Hepatic stellate cell (primary cell): ENCODE data around the gene FBN2.
"Not testable (repeated sequence)": the region's sequence is repeated elsewhere in the genome, so short reads cannot be mapped to it uniquely, and the experiment has no call there.

Experiments
- DNase-seq: peaks from one replicate; pipeline ENCODE4 v3.0.0; 2011; ENCODE audit warnings: low spot score

The FBN2 gene

DNA sequence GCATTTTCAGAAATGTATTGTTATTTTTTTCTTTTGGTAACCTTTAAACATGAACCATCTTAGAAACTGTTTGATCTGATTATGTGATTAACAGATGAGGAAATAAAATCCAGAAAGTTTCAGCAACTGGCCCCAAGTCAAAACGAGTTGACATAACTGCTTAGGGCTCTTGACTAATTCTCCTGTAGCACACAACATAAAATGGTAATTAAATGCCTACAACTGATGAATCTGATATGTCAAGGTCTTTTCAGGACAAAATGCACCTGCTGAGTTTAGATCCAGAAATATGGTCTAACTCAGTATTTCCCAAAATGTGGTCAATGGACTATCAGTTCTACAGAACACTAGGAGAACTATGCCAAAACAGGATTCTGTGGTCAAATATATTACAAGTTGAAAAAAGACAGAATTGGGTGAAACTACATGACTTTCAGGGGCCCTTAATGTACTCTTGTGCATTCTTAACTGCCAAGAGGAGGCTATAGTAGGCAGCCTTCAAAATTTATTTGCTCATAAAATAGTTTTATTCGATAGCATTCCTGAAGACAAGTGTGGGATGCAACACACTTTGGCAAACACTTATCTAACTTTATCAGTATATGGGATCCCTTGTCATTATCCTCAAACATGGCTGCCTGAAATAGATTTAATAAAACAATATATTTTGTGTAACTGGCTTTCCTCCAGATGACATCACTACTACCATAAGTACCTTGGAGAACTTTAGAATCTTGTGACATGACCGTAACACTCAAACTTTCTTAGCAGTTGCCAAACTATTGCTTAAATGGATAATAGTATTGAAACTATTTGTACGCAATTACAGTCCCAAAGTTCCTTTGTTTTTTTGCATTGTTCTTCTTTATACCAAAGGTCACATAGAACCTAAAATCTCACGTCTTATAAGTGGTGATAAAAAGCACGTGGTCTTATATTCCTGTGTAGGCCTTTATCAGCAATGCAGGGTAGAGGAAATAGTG lies 59.4 kb downstream of the FBN2 start:
- DNase-seq, result no peak

DNA sequence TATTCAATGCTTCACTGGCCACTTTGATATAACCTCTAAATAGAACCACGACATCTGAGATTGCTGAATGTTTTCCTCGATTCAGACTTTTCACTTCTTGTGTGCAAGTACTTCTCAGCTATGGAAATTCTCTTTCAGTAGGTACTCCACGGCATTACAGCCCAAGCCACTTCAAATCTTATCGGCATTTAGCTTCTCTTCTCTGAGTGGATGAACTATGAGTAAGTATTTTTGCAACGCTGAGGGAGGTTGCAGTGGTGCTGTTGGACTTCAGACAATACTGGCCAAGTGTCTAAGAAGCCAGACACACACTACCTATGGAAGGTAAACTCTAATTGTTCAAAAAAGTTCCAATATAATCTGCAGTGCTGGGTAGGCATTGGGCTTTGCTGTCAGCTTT lies 60.1 kb downstream of the FBN2 start:
- DNase-seq, result no peak

- no peak for DNase-seq
These were observed 62.4 kb downstream of the FBN2 start for GRCh38 chr5:128475693-128476092.

- DNase-seq, result no peak
These were observed 65.1 kb downstream of the FBN2 start for GRCh38 chr5:128472919-128473318.

DNA sequence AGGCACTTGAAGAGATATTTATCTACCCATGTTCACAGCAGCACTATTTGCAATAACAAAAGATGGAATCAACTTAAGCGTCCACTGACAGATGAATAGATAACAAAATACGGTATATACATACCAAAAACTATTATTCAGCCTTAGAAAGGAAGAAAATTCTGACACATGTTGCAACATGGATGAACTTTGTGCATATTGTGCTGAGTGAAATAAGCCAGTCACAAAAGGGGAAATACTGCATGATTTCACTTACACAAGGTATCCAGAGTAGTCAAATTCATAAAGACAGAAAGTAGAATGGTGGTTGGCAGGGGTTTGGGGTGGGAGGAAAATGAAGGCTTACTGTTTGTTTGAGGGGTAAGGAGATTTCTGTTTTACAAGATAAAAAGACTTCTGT lies 66.0 kb downstream of the FBN2 start:
- no peak for DNase-seq

- DNase-seq, result no peak
These were observed 67.4 kb downstream of the FBN2 start for GRCh38 chr5:128470663-128471062.

DNA sequence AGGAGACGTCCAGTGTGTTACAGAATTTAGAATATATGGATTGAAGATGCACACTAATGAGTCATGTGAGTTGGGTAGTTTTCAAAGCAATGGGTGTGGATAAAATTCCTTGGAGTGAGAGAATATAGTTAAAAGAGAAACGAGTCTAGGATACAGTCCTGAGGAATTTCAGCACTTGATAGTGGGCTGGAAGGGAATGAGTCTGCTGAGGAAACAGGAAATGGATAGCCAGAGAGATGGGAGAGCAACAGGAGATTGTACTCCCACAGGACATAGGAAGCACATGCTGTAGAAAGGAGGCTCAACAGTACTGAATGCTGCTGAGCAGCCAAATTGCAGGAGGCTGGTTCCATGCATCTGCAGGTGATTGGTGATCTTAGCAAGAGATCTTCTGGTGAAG lies 68.1 kb downstream of the FBN2 start:
- peak; percentile 2 for DNase-seq

DNA sequence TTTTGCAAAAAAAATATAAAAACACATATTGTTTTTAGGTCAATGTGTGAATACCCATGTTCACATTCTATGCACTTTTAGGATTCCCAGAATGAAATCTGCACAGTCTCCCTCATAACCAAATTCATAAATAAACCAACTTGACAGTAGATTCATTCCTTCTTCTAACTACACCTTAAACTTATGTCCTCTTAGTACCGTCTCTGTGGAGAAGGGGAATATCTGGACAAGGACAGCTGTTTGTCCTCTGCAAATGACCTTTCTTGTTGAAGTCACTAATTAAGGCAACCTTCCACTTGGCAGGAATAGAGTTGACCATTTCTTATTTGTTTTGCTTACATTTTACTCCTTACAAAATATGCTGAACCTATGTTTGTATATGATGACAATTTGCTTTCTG lies 71.1 kb downstream of the FBN2 start:
- no peak for DNase-seq

GRCh38 chr5:128466554-128466953 lies 71.5 kb downstream of the FBN2 start:
- no peak for DNase-seq

DNA sequence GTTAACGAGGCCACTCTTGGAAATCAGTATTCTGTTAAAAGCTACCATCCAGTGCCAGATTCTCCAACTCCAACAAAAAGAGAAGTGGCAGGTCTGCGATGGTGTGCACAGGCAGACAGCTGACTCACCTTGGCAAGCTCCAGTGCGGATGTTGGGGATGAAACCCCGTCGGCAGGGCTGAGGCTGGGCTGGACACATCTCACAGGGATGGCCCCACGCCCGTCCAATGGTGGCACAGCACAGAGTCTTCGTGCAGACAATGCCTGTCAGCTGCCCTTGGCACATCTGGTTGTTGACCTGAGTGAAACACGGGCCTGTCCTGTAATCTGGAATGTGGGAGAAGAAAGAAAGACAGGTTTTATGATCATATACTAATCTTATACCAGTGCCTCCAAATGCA lies 73.4 kb downstream of the FBN2 start:
- no peak for DNase-seq

DNA sequence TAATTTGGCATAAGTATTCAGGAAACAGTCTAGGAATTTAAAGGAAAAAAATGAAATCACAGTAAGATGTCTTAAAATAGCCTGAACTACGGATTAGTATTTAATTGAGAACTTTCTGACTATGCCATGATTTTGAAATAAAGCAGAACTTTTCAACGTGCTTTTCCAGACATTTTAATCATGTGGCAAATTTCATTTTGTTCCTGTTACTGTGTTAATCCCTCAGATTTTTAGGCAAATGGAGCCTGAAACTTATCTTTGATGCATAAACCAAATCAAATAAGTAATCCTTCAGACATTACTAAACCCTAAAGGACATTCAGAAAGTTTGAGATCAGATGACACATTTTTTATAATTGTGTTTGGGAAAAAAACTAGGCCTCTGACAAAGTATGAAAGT lies 75.7 kb downstream of the FBN2 start:
- no peak for DNase-seq

- not testable (repeated sequence) for DNase-seq
These were observed 80.7 kb downstream of the FBN2 start for GRCh38 chr5:128457147-128457915.

DNA sequence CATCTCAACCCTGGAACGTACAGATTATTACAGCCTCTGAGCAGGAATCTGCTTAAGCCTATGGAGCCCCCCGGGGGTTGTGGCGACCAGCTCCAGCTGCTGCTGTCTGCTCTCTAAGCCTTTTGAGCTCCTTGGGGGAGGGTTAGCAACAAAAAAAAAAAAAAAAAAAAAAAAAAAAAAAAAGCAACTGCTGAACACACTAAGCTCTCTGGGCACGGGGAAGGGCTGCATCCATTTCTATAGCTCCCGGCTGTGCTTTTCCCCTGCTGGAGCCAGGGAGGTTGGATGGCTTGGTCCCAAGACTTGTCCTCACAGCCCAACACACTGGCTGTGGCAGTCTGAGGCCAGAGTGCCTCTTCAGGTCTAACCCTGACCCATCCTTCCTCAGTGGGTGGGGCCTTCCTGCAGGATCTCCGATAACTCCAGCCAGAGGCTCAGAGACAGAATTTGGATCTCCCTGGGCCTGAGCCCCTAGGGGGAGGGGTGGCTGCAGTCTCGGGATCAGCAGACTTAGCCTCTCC lies 82.1 kb downstream of the FBN2 start:
- DNase-seq, result no peak

GRCh38 chr5:128453121-128453520 lies 84.9 kb downstream of the FBN2 start:
- no peak for DNase-seq

- not testable (repeated sequence) for DNase-seq
These were observed 90.8 kb downstream of the FBN2 start for GRCh38 chr5:128447224-128447623.

GRCh38 chr5:128441941-128442350 lies 96.1 kb downstream of the FBN2 start:
- DNase-seq, result no peak

- no peak for DNase-seq
These were observed 96.9 kb downstream of the FBN2 start for GRCh38 chr5:128441165-128441564.

DNA sequence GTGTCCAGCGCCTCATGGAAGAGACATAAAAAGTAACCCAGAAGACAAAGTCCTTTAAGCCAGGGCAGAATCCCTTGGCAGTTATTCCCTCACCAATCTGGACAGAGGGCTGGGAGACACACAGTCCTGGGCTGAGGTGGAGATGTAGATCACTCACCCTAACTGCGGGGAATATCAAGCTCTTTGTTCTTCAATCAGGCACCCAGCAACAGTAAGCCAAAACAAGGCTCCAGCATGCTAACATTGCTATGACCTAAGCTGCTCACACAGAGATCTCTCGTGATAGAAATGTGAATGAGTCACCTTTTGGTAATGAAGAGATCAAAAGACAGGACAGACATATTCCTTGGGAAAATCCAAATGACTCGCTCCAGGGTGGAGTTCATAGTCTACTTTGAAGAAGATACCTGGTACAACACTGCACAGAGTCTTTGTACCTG lies 101.3 kb downstream of the FBN2 start:
- peak; percentile 2 for DNase-seq

DNA sequence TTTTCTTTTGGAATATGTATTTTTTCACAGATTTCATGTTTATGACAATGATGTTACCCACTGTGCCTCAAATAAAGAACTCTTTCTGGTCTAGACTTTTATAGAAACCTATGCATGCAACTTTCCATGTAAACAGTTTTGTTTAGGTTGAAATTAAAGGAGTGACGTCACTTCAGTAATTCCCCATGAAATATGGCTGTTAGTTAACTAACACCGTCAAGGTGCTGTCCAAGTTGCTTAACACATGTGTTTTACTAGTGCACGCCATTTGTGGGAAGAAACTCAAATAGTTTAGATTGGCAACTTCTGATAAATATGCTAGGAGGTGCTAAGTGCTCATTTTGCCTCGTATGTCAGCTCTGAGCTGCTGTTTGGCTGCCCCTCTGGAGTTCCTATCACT lies 102.2 kb downstream of the FBN2 start:
- no peak for DNase-seq

DNA sequence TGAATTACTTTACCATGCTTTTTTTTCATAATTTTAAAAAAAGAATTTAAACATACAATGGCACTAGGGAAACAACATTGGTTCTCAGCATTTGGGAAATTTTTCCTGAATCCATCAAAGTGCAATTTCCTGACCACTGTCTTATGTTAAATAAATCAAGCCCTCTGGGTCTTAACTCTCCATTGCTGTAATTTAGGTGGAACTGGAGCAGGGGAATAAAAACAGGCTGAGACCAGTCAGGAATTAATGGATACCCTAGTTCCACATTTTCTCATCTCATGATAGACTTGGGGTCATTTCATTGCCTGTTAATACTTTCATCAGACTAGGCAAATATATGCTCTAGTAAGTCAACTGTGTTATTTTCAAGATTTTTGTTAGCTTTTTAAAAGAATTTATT lies 103.1 kb downstream of the FBN2 start:
- no peak for DNase-seq

- no peak for DNase-seq
These were observed 105.1 kb downstream of the FBN2 start for GRCh38 chr5:128432913-128433440.

- DNase-seq, result no peak
These were observed 110.1 kb downstream of the FBN2 start for GRCh38 chr5:128427921-128428320.
